Activated CD4-positive, CD25-positive, alpha-beta regulatory T cell treated with anti-CD3 and anti-CD28 coated beads, Interleukin-2, amount 50 U/mL, for 24 hours (primary cell): Measurements from ENCODE around the gene PRCC.
A peak's percentile ranks its signal among the peaks of the same experiment; 100 is the strongest.

ENCODE experiments used
- ATAC-seq, 2 donors: fragments of 150-1000 bp; cut with Tn5 transposase; one replicate each; pipeline ENCODE4 v1.10.0; 2021; ENCODE audit warnings: mild to moderate bottlenecking in 1 of 2, moderate library complexity in 1 of 2

PRCC gene

GRCh38 chr1:156845055-156845952, 78.0 kb downstream of the PRCC start:
- ATAC-seq = peak; percentile 24 to 29

- no peak for ATAC-seq
Measured at GRCh38 chr1:156845953-156846545, 78.7 kb downstream of the PRCC start.

- no peak for ATAC-seq
Measured at GRCh38 chr1:156846643-156847042, 79.3 kb downstream of the PRCC start.

- no peak for ATAC-seq
Measured at GRCh38 chr1:156847591-156848460, 80.5 kb downstream of the PRCC start.

GRCh38 chr1:156848461-156849150, 81.3 kb downstream of the PRCC start:
- ATAC-seq = peak; percentile 77 to 81

GRCh38 chr1:156849151-156849496, 81.8 kb downstream of the PRCC start:
- ATAC-seq = no peak
